Endothelial cell of umbilical vein (primary cell): ENCODE measurements around the gene ACTR3. TPM values are rescaled to one million over a fixed set of nuclear protein-coding genes. Genes with fewer than 3 reads are reported as not detected.

ENCODE experiments used
- BruUV-seq: library from RNA; stranded (reverse); fragments of 400-500 nt; replicated peaks from 2 replicates; lab custom pipeline; 2021; lab: Mats Ljungman, UMichigan
- CTCF ChIA-PET: fragments of 300-600, 350-600 bp; sonication (Branson Sonifier 250); formaldehyde crosslinking; loops from one replicate; lab custom pipeline; 2021; ENCODE audit warnings: antibody characterized with exemption, inconsistent platforms; lab: Charles Lee
- POLR2A ChIA-PET: fragments of 300-600, 350-600 bp; sonication (Branson Sonifier 250); formaldehyde crosslinking; loops from one replicate; lab custom pipeline; 2021; ENCODE audit warnings: antibody characterized with exemption, inconsistent platforms; lab: Charles Lee
- DNase-seq: peaks from one replicate; pipeline ENCODE4 v3.0.0-alpha.2; 2011; ENCODE audit warnings: low read depth, low spot score
- FAIRE-seq: peaks from 2 replicates; lab custom pipeline; 2011; peaks lifted over from hg19 to GRCh38; lab: Jason Lieb, UNC
- H2AFZ ChIP-seq: 2 replicates; pipeline ENCODE4 v1.6.0; 2012; ENCODE audit warnings: low read depth, low read length, control low read depth, inconsistent platforms
- H3K27ac ChIP-seq: 2 replicates; pipeline ENCODE4 v1.5.1; 2011; ENCODE audit warnings: low read depth, mild to moderate bottlenecking, control low read depth, low read length, moderate library complexity; ENCODE audit not compliant: insufficient read depth
- H3K27me3 ChIP-seq, 2 experiments: 2 replicates each; pipeline versions ENCODE4 v1.6.0 to v1.6.1; 2011; ENCODE audit warnings: low read length in 2 of 2, mixed read lengths in 1 of 2; ENCODE audit not compliant: control insufficient read depth in 2 of 2, insufficient read depth in 2 of 2
- H3K36me3 ChIP-seq, 2 experiments: 2 replicates in 1 of 2; 3 replicates in 1 of 2; pipeline ENCODE4 v1.5.1; 2011; ENCODE audit warnings: low read length in 2 of 2, mild to moderate bottlenecking in 1 of 2, moderate library complexity in 1 of 2; ENCODE audit not compliant: control insufficient read depth in 2 of 2, insufficient read depth in 2 of 2; ENCODE audit errors: extremely low read depth in 1 of 2
- H3K4me1 ChIP-seq: 3 replicates; pipeline ENCODE4 v1.5.1; 2011; ENCODE audit warnings: mild to moderate bottlenecking, low read length; ENCODE audit not compliant: control insufficient read depth, insufficient read depth; ENCODE audit errors: extremely low read depth
- H3K4me2 ChIP-seq: 2 replicates; pipeline ENCODE4 v1.6.1; 2011; ENCODE audit warnings: low read length, control low read depth, mixed read lengths; ENCODE audit not compliant: insufficient read depth
- H3K4me3 ChIP-seq, 3 experiments: fragments of 200-600 bp in 1 of 3; sonication (generic), shearing (Covaris generic) in 1 of 3; replicated peaks in 1 of 3; 2 replicates each; pipeline ENCODE4 v1.5.1; 2011 to 2016; ENCODE audit warnings: control low read depth in 3 of 3, low read length in 3 of 3, mild to moderate bottlenecking in 2 of 3, inconsistent platforms in 1 of 3, low read depth in 1 of 3, moderate library complexity in 1 of 3; ENCODE audit not compliant: insufficient read depth in 1 of 3
- H3K79me2 ChIP-seq: 2 replicates; pipeline ENCODE4 v1.6.0; 2012; ENCODE audit warnings: low read length, inconsistent platforms; ENCODE audit not compliant: control insufficient read depth, insufficient read depth
- H3K9ac ChIP-seq: replicated peaks from 2 replicates; pipeline ENCODE3; 2011; ENCODE audit warnings: low read length, control low read depth; ENCODE audit not compliant: insufficient read depth; ENCODE audit errors: extremely low read depth
- H3K9me1 ChIP-seq: replicated peaks from 3 replicates; pipeline ENCODE4 v1.6.0; 2011; ENCODE audit warnings: mild to moderate bottlenecking, low read length; ENCODE audit not compliant: control insufficient read depth, insufficient read depth; ENCODE audit errors: extremely low read depth
- H3K9me3 ChIP-seq: replicated peaks from 2 replicates; pipeline ENCODE4 v1.5.1; 2012; ENCODE audit warnings: low read length, inconsistent platforms; ENCODE audit not compliant: control insufficient read depth, insufficient read depth
- H4K20me1 ChIP-seq: replicated peaks from 2 replicates; pipeline ENCODE3; 2011; ENCODE audit warnings: mild to moderate bottlenecking, low read length; ENCODE audit not compliant: control insufficient read depth, insufficient read depth; ENCODE audit errors: extremely low read depth
- CTCF ChIP-seq, 2 donors: IDR thresholded peaks; 1 replicate in 1 of 2; 2 replicates in 1 of 2; pipeline ENCODE4 v1.5.1; 2011; ENCODE audit warnings: low read length in 2 of 2, mild to moderate bottlenecking in 2 of 2, moderate library complexity in 2 of 2, control low read depth in 1 of 2, inconsistent platforms in 1 of 2, low read depth in 1 of 2; ENCODE audit not compliant: insufficient read depth in 1 of 2; ENCODE audit errors: extremely low read depth in 1 of 2
- EZH2 ChIP-seq: IDR thresholded peaks from 2 replicates; pipeline ENCODE4 v1.6.1; 2012; ENCODE audit warnings: borderline replicate concordance, low read depth, mild to moderate bottlenecking, moderate library complexity, low read length, inconsistent platforms; ENCODE audit not compliant: severe bottlenecking
- FOS ChIP-seq: IDR thresholded peaks from 2 replicates; pipeline ENCODE4 v1.6.1; 2011; ENCODE audit warnings: mild to moderate bottlenecking, low read length, moderate library complexity, borderline replicate concordance; ENCODE audit not compliant: insufficient read depth
- GATA2 ChIP-seq: IDR thresholded peaks from 2 replicates; pipeline ENCODE4 v1.7.0; 2011; ENCODE audit warnings: low read depth, mild to moderate bottlenecking, moderate library complexity, mixed read lengths, low read length; ENCODE audit not compliant: insufficient read length, insufficient read depth
- JUN ChIP-seq: IDR thresholded peaks from 2 replicates; pipeline ENCODE4 v1.6.1; 2011; ENCODE audit warnings: borderline replicate concordance, low read depth; ENCODE audit not compliant: insufficient read length, insufficient read depth
- MAX ChIP-seq: IDR thresholded peaks from 2 replicates; pipeline ENCODE4 v1.6.1; 2011; ENCODE audit not compliant: insufficient read depth, insufficient read length
- MYC ChIP-seq: IDR thresholded peaks from one replicate; pipeline ENCODE4 v1.6.1; 2011; ENCODE audit warnings: mild to moderate bottlenecking, low read depth, low read length
- POLR2A ChIP-seq: IDR thresholded peaks from 2 replicates; pipeline ENCODE4 v1.6.1; 2012; ENCODE audit warnings: low read depth, mild to moderate bottlenecking, control low read depth, low read length
- POLR2AphosphoS5 ChIP-seq: IDR thresholded peaks from 2 replicates; pipeline ENCODE4 v1.6.1; 2012; ENCODE audit warnings: low read depth, mild to moderate bottlenecking, control low read depth, low read length, moderate library complexity; ENCODE audit not compliant: insufficient read depth
- dilution Hi-C: fragments of 300-500 bp; cut with MboI; formaldehyde crosslinking; loops from one replicate; pipeline ENCODE4 v1.15.0; 2019; ENCODE audit warnings: low sequenced_read_pairs; ENCODE audit not compliant: extremely low pct_ligation_motif_present
- intact Hi-C: fragments of 100-400 bp; cut with micrococcal nuclease; formaldehyde crosslinking; loops from one replicate; pipeline ENCODE4 v1.10.0; 2022
- polyA plus RNA-seq, 4 experiments: library from polyadenylated mRNA; depleted of rRNA in 3 of 4; stranded (reverse) in 3 of 4; unstranded in 1 of 4; fragments of >200 nt; gene quantifications; 2 replicates each; pipeline versions ENCODE4 v1.2.1 to v1.2.3, GENCODE V29; 2011 to 2012; ENCODE audit warnings: missing spikeins in 1 of 4
- total RNA-seq: library from RNA; stranded (reverse); gene quantifications from 2 replicates; pipeline ENCODE4 v1.2.3, GENCODE V29; 2021

Gene ACTR3
- total and polyA plus RNA-seq, 2 donors (not counting 3 experiments of a cell fraction or from before 2014, with no cell fraction given): 120 to 401 TPM

- ChIA-PET CTCF (no interaction called here), POLR2A (no interaction called here)
- Histone ChIP-seq H3K79me2 (peaks cover 7% of the 10 kb centered on the region), H3K36me3 (peaks cover 5 to 18% of the 10 kb centered on the region in 2 experiments), H3K9me3 (no peaks in the 10 kb centered on the region), H2AFZ (no peak overlapping the region), H4K20me1 (no peaks in the 10 kb centered on the region), H3K9ac (no peak overlapping the region), H3K27me3 (no peaks in the 10 kb centered on the region), H3K4me3 (no peak overlapping the region), H3K9me1 (no peaks in the 10 kb centered on the region), H3K4me2 (no peak overlapping the region), H3K4me1 (peaks cover 1% of the 10 kb centered on the region), H3K27ac (no peak overlapping the region)
- no peak for DNase-seq
- dilution Hi-C loops (no loop called here), intact Hi-C loops (no loop called here)
- FAIRE-seq: no peak
- BruUV-seq: no TSS peak
- TF ChIP-seq POLR2AphosphoS5: no peak
- no peak for TF ChIP-seq EZH2
- no peak for TF ChIP-seq JUN
- TF ChIP-seq MAX: no peak
- TF ChIP-seq GATA2: no peak
- no peak for TF ChIP-seq POLR2A
- no peak for TF ChIP-seq CTCF (IDR thresholded peaks at IDR 0.05; ENCODE audit: extremely low read depth in 1 of 2, insufficient read depth in 1 of 2, low read depth in 1 of 2, low read length in 2 of 2)
- TF ChIP-seq MYC: no peak
- no peak for TF ChIP-seq FOS
Measured at GRCh38 chr2:113961000-113961399, 71.1 kb downstream of the ACTR3 start.
